Colonic mucosa (tissue), 4 donors: ENCODE data around the gene DENND1A. TPM values are rescaled to one million over a fixed set of nuclear protein-coding genes. Genes with fewer than 3 reads are reported as not detected.

Source experiments
- DNase-seq: peaks from one replicate; pipeline ENCODE4 v3.0.0-alpha.2; 2020
- H3K27ac ChIP-seq: fragments of 200-600 bp; one replicate; pipeline ENCODE4 v1.8.0; 2021
- H3K27me3 ChIP-seq: fragments of 200-600 bp; one replicate; pipeline ENCODE4 v1.8.0; 2021
- H3K36me3 ChIP-seq: fragments of 200-600 bp; one replicate; pipeline ENCODE4 v1.8.0; 2021
- H3K4me1 ChIP-seq: fragments of 200-600 bp; one replicate; pipeline ENCODE4 v1.8.0; 2021; ENCODE audit warnings: mild to moderate bottlenecking
- H3K4me3 ChIP-seq: fragments of 200-600 bp; one replicate; pipeline ENCODE4 v1.8.0; 2021
- H3K9ac ChIP-seq, 2 donors: one replicate each; pipeline ENCODE4 v1.7.0; 2013; ENCODE audit warnings: control low read depth in 2 of 2, low read depth in 2 of 2, low read length in 2 of 2
- H3K9me3 ChIP-seq: fragments of 200-600 bp; one replicate; pipeline ENCODE4 v1.8.0; 2021
- intact Hi-C: fragments of 100-400 bp; cut with DNase I; formaldehyde crosslinking; loops from one replicate; pipeline ENCODE4 v1.14.1; 2022
- total RNA-seq, 2 donors: library from RNA; stranded (reverse); fragmentation: NEBNext Ultra II Directional in 1 of 2; extraction: Animal tissue kit (Norgen Biotek cat#: 25700) in 1 of 2; gene quantifications; one replicate each; pipeline ENCODE4 v1.2.1, GENCODE V29; 2021
- TF ChIP-seq, protein P1 (sequence below): fragments of 200-600 bp; IDR thresholded peaks from one replicate; pipeline ENCODE4 v1.8.0; 2022; ENCODE audit warnings: antibody characterized with exemption, mild to moderate bottlenecking
- donor health status: healthy.
- donor health status: DM: no; HTN: no; CAD: no.
- donor health status: DM: no; HTN: no; CAD: no.

DENND1A gene
- total RNA-seq, 2 donors from 2014 or later, result 34.3 to 39.9 TPM

GRCh38 chr9:123540457-123540856, 389.5 kb downstream of the DENND1A start:
- TF ChIP-seq, protein P1, sequence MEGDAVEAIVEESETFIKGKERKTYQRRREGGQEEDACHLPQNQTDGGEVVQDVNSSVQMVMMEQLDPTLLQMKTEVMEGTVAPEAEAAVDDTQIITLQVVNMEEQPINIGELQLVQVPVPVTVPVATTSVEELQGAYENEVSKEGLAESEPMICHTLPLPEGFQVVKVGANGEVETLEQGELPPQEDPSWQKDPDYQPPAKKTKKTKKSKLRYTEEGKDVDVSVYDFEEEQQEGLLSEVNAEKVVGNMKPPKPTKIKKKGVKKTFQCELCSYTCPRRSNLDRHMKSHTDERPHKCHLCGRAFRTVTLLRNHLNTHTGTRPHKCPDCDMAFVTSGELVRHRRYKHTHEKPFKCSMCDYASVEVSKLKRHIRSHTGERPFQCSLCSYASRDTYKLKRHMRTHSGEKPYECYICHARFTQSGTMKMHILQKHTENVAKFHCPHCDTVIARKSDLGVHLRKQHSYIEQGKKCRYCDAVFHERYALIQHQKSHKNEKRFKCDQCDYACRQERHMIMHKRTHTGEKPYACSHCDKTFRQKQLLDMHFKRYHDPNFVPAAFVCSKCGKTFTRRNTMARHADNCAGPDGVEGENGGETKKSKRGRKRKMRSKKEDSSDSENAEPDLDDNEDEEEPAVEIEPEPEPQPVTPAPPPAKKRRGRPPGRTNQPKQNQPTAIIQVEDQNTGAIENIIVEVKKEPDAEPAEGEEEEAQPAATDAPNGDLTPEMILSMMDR, result no peak
- no peak overlapping the region for H3K9ac ChIP-seq
- H3K27ac ChIP-seq, result no peak overlapping the region
- H3K9me3 ChIP-seq, result no peaks in the 10 kb centered on the region
- H3K36me3 ChIP-seq, result no peaks in the 10 kb centered on the region
- intact Hi-C loops, result no loop called here
- H3K4me3 ChIP-seq, result no peak overlapping the region
- no peak for DNase-seq
- H3K27me3 ChIP-seq, result no peaks in the 10 kb centered on the region
- no peaks in the 10 kb centered on the region for H3K4me1 ChIP-seq

DNA sequence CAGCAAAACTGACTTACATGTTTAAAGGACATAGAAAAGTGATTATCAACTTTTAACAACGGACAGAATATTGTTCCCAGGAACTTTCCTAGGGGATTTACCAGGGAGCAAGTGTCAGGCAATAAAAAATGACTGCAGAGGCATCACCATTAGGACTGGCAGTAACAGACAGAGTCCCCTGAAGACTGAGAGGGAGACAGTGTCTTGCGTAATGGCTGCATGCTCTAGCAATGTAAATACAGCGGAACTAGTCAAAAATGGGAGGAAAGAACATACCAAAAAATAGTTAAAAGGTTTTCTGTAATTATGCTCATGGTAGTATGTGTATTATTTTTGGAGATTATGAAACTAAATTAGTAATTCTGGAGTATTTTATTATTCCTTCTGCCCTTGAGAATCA, 392.1 kb downstream of the DENND1A start:
- H3K27me3 ChIP-seq, result no peaks in the 10 kb centered on the region
- H3K4me3 ChIP-seq, result no peak overlapping the region
- no peak overlapping the region for H3K27ac ChIP-seq
- no peaks in the 10 kb centered on the region for H3K36me3 ChIP-seq
- H3K9me3 ChIP-seq, result no peaks in the 10 kb centered on the region
- TF ChIP-seq, protein P1, result no peak
- H3K4me1 ChIP-seq, result no peaks in the 10 kb centered on the region
- intact Hi-C loops, result no loop called here
- DNase-seq, result no peak
- no peak overlapping the region for H3K9ac ChIP-seq

DNA sequence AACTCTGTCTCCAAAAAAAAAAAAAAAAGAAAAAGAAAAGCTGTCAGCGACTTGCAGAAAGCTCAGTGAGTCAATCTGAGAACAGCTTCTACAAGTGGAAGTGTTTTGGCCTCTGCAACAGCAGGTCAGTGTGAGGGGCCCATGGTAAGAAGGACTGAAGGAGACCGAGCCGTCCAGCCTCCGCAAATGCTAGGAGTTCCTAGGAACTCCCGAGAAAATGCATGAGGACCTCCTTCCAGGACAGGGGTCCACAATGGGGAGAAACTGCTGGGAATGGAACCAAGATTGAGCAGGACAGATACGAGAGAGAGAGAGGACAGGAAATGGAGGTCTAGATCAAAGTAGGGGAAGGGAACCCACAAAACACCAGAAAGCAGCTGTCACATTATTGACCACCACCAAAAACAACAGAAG, 393.5 kb downstream of the DENND1A start:
- H3K4me1 ChIP-seq, result no peaks in the 10 kb centered on the region
- no peak overlapping the region for H3K4me3 ChIP-seq
- H3K9ac ChIP-seq, result no peak overlapping the region
- H3K27me3 ChIP-seq, result no peaks in the 10 kb centered on the region
- no peak for DNase-seq
- intact Hi-C loops, result no loop called here
- TF ChIP-seq, protein P1, result no peak
- H3K27ac ChIP-seq, result no peak overlapping the region
- no peaks in the 10 kb centered on the region for H3K9me3 ChIP-seq
- no peaks in the 10 kb centered on the region for H3K36me3 ChIP-seq

- Histone ChIP-seq H3K36me3 (no peaks in the 10 kb centered on the region), H3K4me3 (no peak overlapping the region), H3K9me3 (no peaks in the 10 kb centered on the region), H3K27ac (no peak overlapping the region), H3K9ac (no peak overlapping the region), H3K4me1 (no peaks in the 10 kb centered on the region), H3K27me3 (no peaks in the 10 kb centered on the region)
- TF ChIP-seq, protein P1, result no peak
- DNase-seq, result no peak
- intact Hi-C loops, result no loop called here
These were observed 395.6 kb downstream of the DENND1A start for GRCh38 chr9:123534336-123534735.

- no peak for DNase-seq
- no peak overlapping the region for H3K27ac ChIP-seq
- no peaks in the 10 kb centered on the region for H3K36me3 ChIP-seq
- H3K9me3 ChIP-seq, result no peaks in the 10 kb centered on the region
- TF ChIP-seq, protein P1, result no peak
- no peak overlapping the region for H3K9ac ChIP-seq
- H3K4me3 ChIP-seq, result no peak overlapping the region
- H3K4me1 ChIP-seq, result no peaks in the 10 kb centered on the region
- intact Hi-C loops, result no loop called here
- H3K27me3 ChIP-seq, result no peaks in the 10 kb centered on the region
These were observed 399.7 kb downstream of the DENND1A start for GRCh38 chr9:123530244-123530643.

- H3K27ac ChIP-seq, result no peak overlapping the region
- H3K4me1 ChIP-seq, result no peaks in the 10 kb centered on the region
- no peak overlapping the region for H3K4me3 ChIP-seq
- H3K36me3 ChIP-seq, result no peaks in the 10 kb centered on the region
- no peaks in the 10 kb centered on the region for H3K27me3 ChIP-seq
- DNase-seq, result no peak
- no peaks in the 10 kb centered on the region for H3K9me3 ChIP-seq
- H3K9ac ChIP-seq, result no peak overlapping the region
- intact Hi-C loops, result no loop called here
- TF ChIP-seq, protein P1, result no peak
These were observed 401.4 kb downstream of the DENND1A start for GRCh38 chr9:123528501-123528900.
